ENCODE measurements around the gene ARTN.

Gene ARTN

GRCh38 chr1:43945674-43946235 lies 12.2 kb downstream of the ARTN start:
- no peak for DNase-seq (ENCODE audit: extremely low spot score)
- ChIA-PET POLR2A (no interaction called here), CTCF (interaction anchor here (0.7 to 10.1 kb wide), 21 partner anchors 9 to 418 kb away, joined by 3 to 191 read pairs (median 4); partner anchors contain the start of genes ARTN, KDM4A and ST3GAL3)
- TF ChIP-seq, protein P1, sequence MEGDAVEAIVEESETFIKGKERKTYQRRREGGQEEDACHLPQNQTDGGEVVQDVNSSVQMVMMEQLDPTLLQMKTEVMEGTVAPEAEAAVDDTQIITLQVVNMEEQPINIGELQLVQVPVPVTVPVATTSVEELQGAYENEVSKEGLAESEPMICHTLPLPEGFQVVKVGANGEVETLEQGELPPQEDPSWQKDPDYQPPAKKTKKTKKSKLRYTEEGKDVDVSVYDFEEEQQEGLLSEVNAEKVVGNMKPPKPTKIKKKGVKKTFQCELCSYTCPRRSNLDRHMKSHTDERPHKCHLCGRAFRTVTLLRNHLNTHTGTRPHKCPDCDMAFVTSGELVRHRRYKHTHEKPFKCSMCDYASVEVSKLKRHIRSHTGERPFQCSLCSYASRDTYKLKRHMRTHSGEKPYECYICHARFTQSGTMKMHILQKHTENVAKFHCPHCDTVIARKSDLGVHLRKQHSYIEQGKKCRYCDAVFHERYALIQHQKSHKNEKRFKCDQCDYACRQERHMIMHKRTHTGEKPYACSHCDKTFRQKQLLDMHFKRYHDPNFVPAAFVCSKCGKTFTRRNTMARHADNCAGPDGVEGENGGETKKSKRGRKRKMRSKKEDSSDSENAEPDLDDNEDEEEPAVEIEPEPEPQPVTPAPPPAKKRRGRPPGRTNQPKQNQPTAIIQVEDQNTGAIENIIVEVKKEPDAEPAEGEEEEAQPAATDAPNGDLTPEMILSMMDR (IDR thresholded peaks at IDR 0.05; ENCODE audit: control extremely low read depth, extremely low read depth, low read depth, missing control alignments), result no peak

DNA sequence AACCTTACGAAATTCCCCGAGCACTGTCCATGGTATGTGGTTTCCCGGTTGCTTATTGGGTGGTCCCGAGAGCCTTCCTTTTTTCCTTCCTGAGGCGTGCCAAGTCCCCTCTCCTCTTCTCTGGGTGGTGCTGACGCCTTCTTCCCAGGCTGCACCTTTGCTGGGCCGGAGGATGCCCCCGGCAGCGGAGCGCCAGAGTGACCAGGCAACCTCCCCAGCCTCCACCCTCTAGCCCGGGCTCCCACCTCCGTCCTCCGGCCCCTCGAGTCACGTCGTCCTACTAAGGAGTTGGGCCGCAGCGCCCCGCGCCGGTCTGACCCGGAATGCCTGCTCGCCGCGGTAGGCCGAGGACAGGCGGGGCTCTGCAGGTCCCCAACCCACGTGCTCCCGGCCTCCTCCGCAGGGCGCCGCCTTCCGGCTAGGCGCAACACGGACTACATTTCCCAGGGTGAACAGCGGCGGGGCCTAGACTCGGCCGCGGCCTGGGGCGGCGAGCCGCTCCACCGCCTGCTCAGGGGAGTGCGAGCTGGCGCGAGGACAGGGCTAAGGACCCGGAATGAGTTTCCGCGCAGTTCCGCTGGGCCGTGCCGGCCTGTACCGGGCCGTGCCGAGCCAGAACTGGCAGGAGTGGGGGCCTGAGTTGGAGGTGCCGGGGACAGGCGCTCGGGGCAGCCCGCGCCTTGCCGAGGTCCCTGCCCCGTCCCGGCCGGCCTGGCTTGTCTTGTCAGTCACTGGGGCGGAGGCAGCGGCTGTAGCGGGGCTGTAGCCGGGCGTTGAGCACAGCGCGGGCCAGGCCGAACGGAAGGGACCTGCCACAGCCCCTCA lies 12.8 kb downstream of the ARTN start, which contains the start of gene IPO13:
Gene IPO13, plus strand, starts transcription at position 715 of the 825 bp plus-strand sequence. CDS start 651 bp downstream, outside the sequence.
- POLR2A ChIA-PET, result interaction anchor here (1.6 kb wide), 1 partner anchor 296 kb away, joined by 3 read pairs; the partner anchor contains the start of gene KDM4A
- TF ChIP-seq, protein P1 (IDR thresholded peaks at IDR 0.05; ENCODE audit: control extremely low read depth, extremely low read depth, low read depth, missing control alignments), result peak; percentile 92
- CTCF ChIA-PET, result interaction anchor here (0.7 to 10.1 kb wide), 22 partner anchors 9 to 419 kb away, joined by 3 to 191 read pairs (median 4); partner anchors contain the start of genes ARTN, KDM4A and ST3GAL3
- DNase-seq (ENCODE audit: extremely low spot score), result peak; percentile 99

DNA sequence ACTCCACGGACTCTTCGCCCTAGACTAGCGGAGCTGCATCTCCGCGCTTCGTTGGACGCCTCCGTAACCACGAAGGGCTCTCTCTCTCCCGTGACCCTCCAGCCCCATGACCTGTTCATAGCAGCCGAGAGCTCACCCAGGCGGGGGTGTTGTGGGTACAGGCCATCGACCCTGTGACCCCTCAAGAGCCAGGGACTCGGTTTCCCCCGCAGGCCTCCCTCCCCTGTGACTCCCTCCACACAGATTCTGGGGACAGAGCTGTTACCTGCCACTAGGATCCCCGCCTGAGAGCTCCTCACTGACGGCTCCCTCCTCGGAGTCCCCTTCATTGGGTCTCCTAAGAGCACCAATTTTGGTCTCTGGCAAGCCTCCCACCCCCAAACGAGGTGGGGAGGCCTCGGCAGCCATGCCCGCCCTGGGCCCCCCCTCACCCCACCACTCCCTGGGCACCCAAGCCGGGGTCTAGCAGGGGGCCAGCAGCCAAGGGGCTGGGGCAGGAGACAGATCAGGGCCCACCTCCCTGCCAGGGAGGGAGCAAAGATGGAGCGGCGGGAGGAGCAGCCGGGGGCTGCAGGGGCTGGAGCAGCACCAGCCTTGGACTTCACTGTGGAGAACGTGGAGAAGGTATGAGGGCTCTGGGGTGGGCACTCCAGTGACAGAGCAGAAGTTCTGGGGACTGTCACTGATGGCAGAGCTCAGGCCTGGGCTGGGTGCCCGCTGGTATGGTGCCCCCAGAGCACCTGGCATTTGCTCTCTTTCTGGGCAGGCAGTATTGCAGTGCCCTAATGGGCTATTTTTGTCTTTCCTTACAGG lies 13.7 kb downstream of the ARTN start:
- ChIA-PET POLR2A (interaction anchor here (0.5 to 1.6 kb wide), 2 partner anchors 36 to 297 kb away, joined by 3 read pairs; partner anchors contain the start of gene KDM4A), CTCF (interaction anchor here (0.9 to 10.1 kb wide), 11 partner anchors 8 to 297 kb away, joined by 3 to 191 read pairs (median 10); partner anchors contain the start of genes ARTN and KDM4A)
- TF ChIP-seq, protein P1 (IDR thresholded peaks at IDR 0.05; ENCODE audit: control extremely low read depth, extremely low read depth, low read depth, missing control alignments), result no peak
- no peak for DNase-seq (ENCODE audit: extremely low spot score)

DNA sequence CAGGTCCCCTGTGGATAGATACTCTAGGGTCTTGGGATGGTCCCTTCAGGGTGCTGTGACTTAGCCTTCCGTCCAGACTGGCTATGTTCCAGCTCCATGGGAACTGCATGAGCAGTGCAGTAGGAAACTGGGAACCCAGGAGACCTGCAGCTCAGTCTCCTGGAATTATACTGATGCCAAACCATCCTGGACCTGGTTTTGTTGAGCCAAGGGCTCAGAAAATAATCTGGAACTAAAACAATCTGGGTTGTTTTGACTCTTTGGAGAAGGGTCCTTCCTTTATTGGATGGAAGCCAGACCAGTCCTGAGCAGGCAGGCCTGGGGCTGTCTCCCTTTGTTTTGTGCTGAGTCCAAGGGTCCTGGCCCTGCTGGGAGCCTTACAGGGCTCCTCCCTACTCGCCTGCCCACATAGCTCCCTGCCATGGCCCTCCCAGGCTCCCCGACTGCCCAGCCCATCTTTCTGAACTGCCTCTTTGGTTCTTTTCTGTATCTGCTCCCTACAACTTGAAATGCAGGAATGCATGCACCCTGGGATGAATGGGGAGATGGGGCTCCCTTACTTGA lies 14.4 kb downstream of the ARTN start:
- ChIA-PET POLR2A (interaction anchor here (1.6 kb wide), 1 partner anchor 297 kb away, joined by 3 read pairs; the partner anchor contains the start of gene KDM4A), CTCF (interaction anchor here (0.9 to 10.1 kb wide), 5 partner anchors 13 to 188 kb away, joined by 3 to 191 read pairs (median 5); partner anchors contain the start of gene ARTN)
- no peak for DNase-seq (ENCODE audit: extremely low spot score)
- TF ChIP-seq, protein P1 (IDR thresholded peaks at IDR 0.05; ENCODE audit: control extremely low read depth, extremely low read depth, low read depth, missing control alignments), result no peak

DNA sequence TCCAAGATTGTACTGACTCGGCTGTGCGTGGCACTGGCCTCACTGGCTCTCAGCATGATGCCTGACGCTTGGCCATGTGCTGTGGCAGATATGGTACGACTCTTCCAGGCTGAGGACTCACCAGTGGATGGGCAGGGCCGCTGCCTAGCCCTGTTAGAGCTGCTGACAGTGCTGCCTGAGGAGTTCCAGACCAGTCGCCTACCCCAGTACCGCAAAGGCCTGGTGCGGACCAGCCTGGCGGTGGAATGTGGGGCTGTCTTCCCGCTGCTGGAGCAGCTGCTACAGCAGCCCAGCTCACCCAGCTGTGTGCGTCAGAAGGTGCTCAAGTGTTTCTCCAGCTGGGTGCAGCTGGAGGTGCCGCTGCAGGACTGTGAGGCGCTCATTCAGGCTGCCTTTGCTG lies 16.1 kb downstream of the ARTN start:
- ChIA-PET CTCF (interaction anchor here (1.3 to 10.1 kb wide), 6 partner anchors 14 to 185 kb away, joined by 3 to 191 read pairs (median 8); partner anchors contain the start of gene ARTN), POLR2A (interaction anchor here (0.8 kb wide), 1 partner anchor 14 kb away, joined by 4 read pairs; no protein-coding TSS in a partner anchor)
- TF ChIP-seq, protein P1 (IDR thresholded peaks at IDR 0.05; ENCODE audit: control extremely low read depth, extremely low read depth, low read depth, missing control alignments), result no peak
- DNase-seq (ENCODE audit: extremely low spot score), result no peak
